ENCODE data around the gene MT1M. TPM values are rescaled to one million over a fixed set of nuclear protein-coding genes. Genes with fewer than 3 reads are reported as not detected.
A peak's percentile ranks its signal among the peaks of the same experiment; 100 is the strongest.

Gene MT1M
- polyA plus RNA-seq, 3 donors: not detected

DNA sequence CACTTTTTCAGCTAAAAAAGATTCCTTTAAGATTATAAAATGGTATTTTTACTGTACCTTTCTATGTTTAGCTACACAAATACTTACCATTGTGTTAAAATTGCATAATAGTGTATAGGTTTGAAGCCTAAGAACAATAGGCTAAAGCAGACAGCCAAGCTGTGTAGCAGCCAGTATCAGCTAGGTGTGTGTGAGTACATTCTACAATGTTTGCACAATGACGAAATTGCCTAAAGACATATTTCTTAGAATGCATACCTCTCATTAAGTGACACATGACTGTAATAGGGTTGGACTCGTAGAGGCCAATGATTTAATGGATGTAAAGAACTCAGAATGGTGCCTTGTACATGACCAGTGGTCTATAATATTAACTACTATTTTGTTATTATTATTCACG, 17.4 kb downstream of the MT1M start:
- Mint-ChIP-seq H3K4me3 (no peak overlapping the region), H3K4me1 (peaks cover 2% of the 10 kb centered on the region), H3K27me3 (ENCODE audit: low read depth in 3 of 3) (peaks cover 50 to 71% (median 51%) of the 10 kb centered on the region in 3 donors), H3K36me3 (no peaks in the 10 kb centered on the region), H3K27ac (no peak overlapping the region), H3K9me3 (peaks cover 0 to 6% (median 0%) of the 10 kb centered on the region in 7 donors)
- H3K27ac ChIP-seq (ENCODE audit: low read depth in 1 of 2, low read length in 2 of 2): no peak overlapping the region
- peaks cover 27 to 59% of the 10 kb centered on the region in 2 donors for H3K27me3 ChIP-seq (ENCODE audit: control insufficient read depth in 2 of 2, insufficient read depth in 2 of 2, low read length in 2 of 2)
- H3K79me2 ChIP-seq (ENCODE audit: insufficient read depth, low read length): no peaks in the 10 kb centered on the region
- TF ChIP-seq, protein P1, sequence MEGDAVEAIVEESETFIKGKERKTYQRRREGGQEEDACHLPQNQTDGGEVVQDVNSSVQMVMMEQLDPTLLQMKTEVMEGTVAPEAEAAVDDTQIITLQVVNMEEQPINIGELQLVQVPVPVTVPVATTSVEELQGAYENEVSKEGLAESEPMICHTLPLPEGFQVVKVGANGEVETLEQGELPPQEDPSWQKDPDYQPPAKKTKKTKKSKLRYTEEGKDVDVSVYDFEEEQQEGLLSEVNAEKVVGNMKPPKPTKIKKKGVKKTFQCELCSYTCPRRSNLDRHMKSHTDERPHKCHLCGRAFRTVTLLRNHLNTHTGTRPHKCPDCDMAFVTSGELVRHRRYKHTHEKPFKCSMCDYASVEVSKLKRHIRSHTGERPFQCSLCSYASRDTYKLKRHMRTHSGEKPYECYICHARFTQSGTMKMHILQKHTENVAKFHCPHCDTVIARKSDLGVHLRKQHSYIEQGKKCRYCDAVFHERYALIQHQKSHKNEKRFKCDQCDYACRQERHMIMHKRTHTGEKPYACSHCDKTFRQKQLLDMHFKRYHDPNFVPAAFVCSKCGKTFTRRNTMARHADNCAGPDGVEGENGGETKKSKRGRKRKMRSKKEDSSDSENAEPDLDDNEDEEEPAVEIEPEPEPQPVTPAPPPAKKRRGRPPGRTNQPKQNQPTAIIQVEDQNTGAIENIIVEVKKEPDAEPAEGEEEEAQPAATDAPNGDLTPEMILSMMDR (IDR thresholded peaks at IDR 0.05): no peak
- no peak overlapping the region for H2AFZ ChIP-seq (ENCODE audit: insufficient read depth, low read depth, low read length, poor library complexity, severe bottlenecking)
- no peaks in the 10 kb centered on the region for H4K20me1 ChIP-seq (ENCODE audit: insufficient read depth, low read length)
- H3K9ac ChIP-seq (ENCODE audit: insufficient read depth, low read length, poor library complexity, severe bottlenecking): no peak overlapping the region
- intact Hi-C loops (cut with micrococcal nuclease): no loop called here
- no peak overlapping the region for H3K4me2 ChIP-seq (replicated peaks; ENCODE audit: extremely low read depth, low read length, poor library complexity, severe bottlenecking)
- no peak for DNase-seq
- no peaks in the 10 kb centered on the region for H3K4me1 ChIP-seq (ENCODE audit: control insufficient read depth in 1 of 2, insufficient read depth in 2 of 2, low read length in 2 of 2)
- no CpG with 5 or more reads among the region's 3 CpGs for WGBS (ENCODE audit: insufficient coverage)
- no peak overlapping the region for H3K4me3 ChIP-seq (replicated peaks in 1 of 3; ENCODE audit: low read depth in 2 of 3, low read length in 3 of 3)
- no peaks in the 10 kb centered on the region for H3K36me3 ChIP-seq (replicated peaks in 1 of 2; ENCODE audit: control insufficient read depth in 1 of 2, insufficient read depth in 2 of 2, low read length in 2 of 2)
- H3K9me3 ChIP-seq (replicated peaks in 1 of 2; ENCODE audit: control insufficient read depth in 1 of 2, insufficient read depth in 1 of 2, low read length in 2 of 2): peaks cover 0 to 5% of the 10 kb centered on the region in 2 donors

DNA sequence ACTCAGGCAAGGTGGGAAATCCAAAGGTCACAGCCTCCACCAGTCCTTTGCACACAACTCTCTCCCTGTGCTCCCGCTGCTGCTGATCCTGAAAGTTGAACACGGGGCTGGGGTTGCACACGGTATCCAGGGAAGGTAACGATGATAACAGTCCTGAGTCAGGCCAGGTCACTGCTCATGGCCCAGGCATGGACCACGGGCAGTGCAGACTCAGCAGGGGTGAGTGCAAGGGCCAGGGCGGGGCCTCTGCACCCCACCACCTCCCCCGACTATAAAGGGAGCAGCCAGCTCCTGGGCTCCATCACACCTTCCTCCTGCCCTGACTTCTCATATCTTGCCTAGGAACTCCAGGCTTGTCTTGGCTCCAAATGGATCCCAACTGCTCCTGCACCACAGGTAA, 19.1 kb downstream of the MT1M start, which contains the start of gene MT1B:
TSS of gene MT1B (plus strand) at position 301 of the 400 bp plus-strand sequence. CDS start at position 369, 68 bp downstream.
- Histone ChIP-seq H3K27ac (ENCODE audit: low read depth in 1 of 2, low read length in 2 of 2) (no peak within 1 kb of the TSS), H3K4me2 (replicated peaks; ENCODE audit: extremely low read depth, low read length, poor library complexity, severe bottlenecking) (no peak within 1 kb of the TSS), H3K79me2 (ENCODE audit: insufficient read depth, low read length) (no peaks in the 10 kb centered on the region), H3K36me3 (replicated peaks in 1 of 2; ENCODE audit: control insufficient read depth in 1 of 2, insufficient read depth in 2 of 2, low read length in 2 of 2) (no peaks in the 10 kb centered on the region), H3K9ac (ENCODE audit: insufficient read depth, low read length, poor library complexity, severe bottlenecking) (no peak within 1 kb of the TSS), H4K20me1 (ENCODE audit: insufficient read depth, low read length) (no peaks in the 10 kb centered on the region), H2AFZ (ENCODE audit: insufficient read depth, low read depth, low read length, poor library complexity, severe bottlenecking) (no peak within 1 kb of the TSS), H3K4me3 (replicated peaks in 1 of 3; ENCODE audit: low read depth in 2 of 3, low read length in 3 of 3) (no peak within 1 kb of the TSS), H3K27me3 (ENCODE audit: control insufficient read depth in 2 of 2, insufficient read depth in 2 of 2, low read length in 2 of 2) (peaks cover 12 to 42% of the 10 kb centered on the region in 2 donors), H3K9me3 (replicated peaks in 1 of 2; ENCODE audit: control insufficient read depth in 1 of 2, insufficient read depth in 1 of 2, low read length in 2 of 2) (peaks cover 0 to 5% of the 10 kb centered on the region in 2 donors), H3K4me1 (ENCODE audit: control insufficient read depth in 1 of 2, insufficient read depth in 2 of 2, low read length in 2 of 2) (no peaks in the 10 kb centered on the region)
- Mint-ChIP-seq H3K4me3 (no peak within 1 kb of the TSS), H3K9me3 (peaks cover 0 to 6% (median 0%) of the 10 kb centered on the region in 7 donors), H3K4me1 (peaks cover 2% of the 10 kb centered on the region), H3K36me3 (no peaks in the 10 kb centered on the region), H3K27ac (peak within 1 kb of the TSS in 2 of 7 donors; percentile 33 to 41), H3K27me3 (ENCODE audit: low read depth in 3 of 3) (peaks cover 39 to 57% (median 43%) of the 10 kb centered on the region in 3 donors)
- intact Hi-C loops (cut with micrococcal nuclease): no loop called here
- DNase-seq: no peak
- 92% methylated on average over 6 of the region's 7 CpGs for WGBS (ENCODE audit: insufficient coverage)
- TF ChIP-seq, protein P1 (IDR thresholded peaks at IDR 0.05): no peak

Data from CD14-positive monocyte (primary cell).